Activated CD4-positive, alpha-beta T cell treated with anti-CD3 and anti-CD28 coated beads, Interleukin-2, amount 10 ng/mL, durations not matched to agents 7 days and 5 days (primary cell): ENCODE data around the gene STAT4. TPM values are rescaled to one million over a fixed set of nuclear protein-coding genes. Genes with fewer than 3 reads are reported as not detected.

Experiments used
- CTCF ChIA-PET: fragments of 350-600 bp; sonication (Branson Sonifier 250); formaldehyde crosslinking; loops from one replicate; lab custom pipeline; 2021; ENCODE audit warnings: antibody characterized with exemption; lab: Charles Lee
- POLR2A ChIA-PET: fragments of 350-600 bp; sonication (Branson Sonifier 250); formaldehyde crosslinking; loops from one replicate; lab custom pipeline; 2021; ENCODE audit warnings: antibody characterized with exemption; lab: Charles Lee
- DNase-seq: peaks from one replicate; pipeline ENCODE4 v3.0.0-alpha.2; 2020
- H3K27ac Mint-ChIP-seq: one replicate; pipeline ENCODE4 v1.8.0; 2021; ENCODE audit warnings: mild to moderate bottlenecking, moderate library complexity, mixed read lengths
- H3K27me3 Mint-ChIP-seq: one replicate; pipeline ENCODE4 v1.8.0; 2021; ENCODE audit warnings: mixed read lengths
- H3K36me3 Mint-ChIP-seq: one replicate; pipeline ENCODE4 v1.8.0; 2021; ENCODE audit warnings: low read depth, mixed read lengths
- H3K4me1 Mint-ChIP-seq: one replicate; pipeline ENCODE4 v1.8.0; 2021; ENCODE audit warnings: mixed read lengths
- H3K4me3 Mint-ChIP-seq: one replicate; pipeline ENCODE4 v1.8.0; 2021; ENCODE audit warnings: mild to moderate bottlenecking, moderate library complexity, mixed read lengths
- H3K9me3 Mint-ChIP-seq: one replicate; pipeline ENCODE4 v1.8.0; 2021; ENCODE audit warnings: mixed read lengths
- total RNA-seq, 2 experiments: library from RNA; stranded (reverse); gene quantifications; one replicate each; pipeline ENCODE4 v1.2.3, GENCODE V29; 2021

Gene STAT4
- total RNA-seq, 2 experiments from 2014 or later, result 72.6 to 84.4 TPM

DNA sequence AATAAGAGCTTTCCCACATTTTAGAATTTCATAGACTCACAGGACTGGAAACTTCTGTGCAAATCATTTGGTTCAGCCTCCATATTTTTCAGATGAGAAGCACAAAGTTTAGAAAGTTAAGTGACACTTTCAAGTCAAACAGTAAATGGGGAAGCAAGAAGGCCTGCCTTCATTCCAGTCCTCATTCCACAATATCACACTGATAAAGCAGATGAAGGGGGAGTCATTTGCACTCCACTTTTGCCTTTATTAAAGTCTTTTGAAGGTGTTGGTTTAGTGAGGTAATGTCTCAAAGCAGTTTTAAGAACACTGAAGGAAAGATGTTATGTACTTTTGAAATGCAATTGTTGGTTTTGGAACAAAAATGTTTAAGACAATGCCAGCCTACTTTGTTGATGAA, 32.7 kb upstream of the STAT4 start:
- no peak for DNase-seq
- Mint-ChIP-seq H3K36me3 (no peaks in the 10 kb centered on the region), H3K4me3 (no peak overlapping the region), H3K9me3 (no peaks in the 10 kb centered on the region), H3K27ac (no peak overlapping the region), H3K27me3 (no peaks in the 10 kb centered on the region), H3K4me1 (peaks cover 5% of the 10 kb centered on the region)
- POLR2A ChIA-PET, result no interaction called here
- CTCF ChIA-PET, result interaction anchor here (0.8 to 0.9 kb wide), 3 partner anchors 9 to 131 kb away, joined by 3 read pairs; no protein-coding TSS in a partner anchor

DNA sequence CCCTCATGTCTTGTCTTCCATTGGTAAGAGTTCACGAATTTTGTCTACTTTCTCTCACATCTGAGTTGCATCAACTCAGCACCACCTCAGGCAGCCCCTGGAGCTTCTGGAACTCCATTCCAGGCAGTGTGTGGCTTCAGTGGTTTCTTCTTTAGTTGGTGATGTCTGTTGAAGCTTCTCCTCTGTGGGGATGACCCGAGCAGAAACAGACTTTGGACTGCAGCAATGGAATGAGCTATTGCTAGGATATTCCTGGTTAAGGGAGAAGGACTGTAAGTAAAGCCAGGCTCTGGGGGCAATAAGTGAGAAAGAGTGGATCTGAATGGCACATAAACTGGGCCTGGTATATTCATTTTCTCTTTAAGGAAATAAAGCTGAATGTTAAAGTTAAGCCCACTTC, 32.3 kb upstream of the STAT4 start:
- POLR2A ChIA-PET, result no interaction called here
- H3K4me3 Mint-ChIP-seq, result no peak overlapping the region
- H3K27ac Mint-ChIP-seq, result no peak overlapping the region
- CTCF ChIA-PET, result interaction anchor here (0.8 to 0.9 kb wide), 3 partner anchors 9 to 130 kb away, joined by 3 read pairs; no protein-coding TSS in a partner anchor
- H3K36me3 Mint-ChIP-seq, result no peaks in the 10 kb centered on the region
- H3K27me3 Mint-ChIP-seq, result no peaks in the 10 kb centered on the region
- DNase-seq, result no peak
- H3K4me1 Mint-ChIP-seq, result peaks cover 1% of the 10 kb centered on the region
- H3K9me3 Mint-ChIP-seq, result no peaks in the 10 kb centered on the region

DNA sequence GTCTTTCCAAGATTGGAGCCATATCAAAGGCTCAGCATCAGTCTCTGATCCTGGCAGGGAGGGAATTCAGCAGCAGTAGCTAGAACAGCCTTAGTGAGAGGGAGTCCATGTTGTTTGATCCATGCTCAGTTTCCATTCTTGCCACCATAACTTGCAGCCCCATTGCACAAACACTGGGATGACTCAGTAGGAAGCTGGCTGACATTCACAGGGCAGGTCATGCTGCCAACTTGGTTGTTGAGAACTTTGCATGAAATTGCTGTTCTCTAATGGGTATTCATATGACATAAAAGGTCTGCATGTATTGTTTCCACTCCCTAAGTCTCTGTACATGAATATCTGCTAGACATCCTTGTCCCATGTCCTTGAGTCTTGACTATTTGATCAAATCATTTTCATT, 29.9 kb upstream of the STAT4 start:
- CTCF ChIA-PET, result no interaction called here
- Mint-ChIP-seq H3K4me3 (no peak overlapping the region), H3K4me1 (peaks cover 10% of the 10 kb centered on the region), H3K36me3 (no peaks in the 10 kb centered on the region), H3K9me3 (no peaks in the 10 kb centered on the region), H3K27me3 (no peaks in the 10 kb centered on the region), H3K27ac (no peak overlapping the region)
- POLR2A ChIA-PET, result no interaction called here
- no peak for DNase-seq

DNA sequence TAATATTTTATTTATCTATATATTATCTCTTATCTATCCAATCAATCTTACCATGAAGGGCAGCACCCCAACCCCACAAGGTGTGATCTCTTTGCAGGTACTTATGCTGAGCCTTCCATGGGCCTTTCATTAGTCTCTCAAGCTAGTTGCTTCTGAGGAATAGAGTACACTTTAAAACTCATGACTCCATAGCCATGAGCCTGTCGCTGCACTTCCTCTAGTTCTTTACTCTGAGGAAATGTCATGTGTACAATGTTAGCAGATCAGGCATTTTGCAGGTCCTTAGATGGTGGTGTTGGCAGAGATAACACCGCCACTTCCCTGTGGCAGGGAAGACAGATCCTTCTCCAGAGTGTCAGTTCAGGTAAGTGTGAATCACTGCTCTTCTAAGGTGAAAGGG, 29.5 kb upstream of the STAT4 start:
- H3K4me1 Mint-ChIP-seq, result peaks cover 14% of the 10 kb centered on the region
- no peaks in the 10 kb centered on the region for H3K36me3 Mint-ChIP-seq
- POLR2A ChIA-PET, result no interaction called here
- CTCF ChIA-PET, result interaction anchor here (1.1 kb wide), 1 partner anchor 71 kb away, joined by 3 read pairs; no protein-coding TSS in a partner anchor
- no peak overlapping the region for H3K27ac Mint-ChIP-seq
- no peaks in the 10 kb centered on the region for H3K27me3 Mint-ChIP-seq
- H3K9me3 Mint-ChIP-seq, result no peaks in the 10 kb centered on the region
- no peak for DNase-seq
- no peak overlapping the region for H3K4me3 Mint-ChIP-seq

DNA sequence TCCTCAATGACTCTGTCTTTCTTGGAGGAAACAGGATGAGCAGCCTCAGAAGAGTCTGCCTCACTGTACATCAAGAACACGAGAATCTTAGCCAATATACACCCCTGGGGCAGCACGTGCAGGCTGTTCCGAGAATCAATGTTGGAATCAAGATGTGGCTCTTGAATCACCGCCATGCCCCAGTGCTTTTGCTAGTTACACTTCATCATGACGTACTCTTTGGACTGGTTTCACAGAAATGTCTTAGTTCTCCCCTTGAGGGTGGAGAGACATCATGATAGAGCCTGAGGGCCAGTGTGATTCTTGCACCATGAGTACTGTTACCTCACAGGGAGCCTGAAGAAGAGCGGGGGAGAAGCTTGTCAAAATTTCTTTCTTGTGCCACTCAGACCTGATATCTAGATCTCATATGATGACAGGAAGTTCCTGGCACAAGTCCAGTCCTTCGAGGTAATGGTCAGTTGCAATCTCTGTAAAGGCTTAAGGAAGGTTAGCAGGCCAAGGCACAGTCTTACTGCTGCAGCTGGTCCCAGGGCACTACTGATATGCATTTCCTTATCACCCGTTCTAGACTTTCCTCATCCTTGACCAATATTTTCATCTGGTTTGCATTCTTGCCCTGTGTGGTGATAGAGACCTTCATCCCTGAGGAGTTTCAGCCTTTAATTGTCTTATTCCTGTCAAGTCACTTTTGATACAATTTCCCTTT, 28.2 kb upstream of the STAT4 start:
- POLR2A ChIA-PET, result no interaction called here
- no peak overlapping the region for H3K4me3 Mint-ChIP-seq
- peaks cover 20% of the 10 kb centered on the region for H3K4me1 Mint-ChIP-seq
- CTCF ChIA-PET, result interaction anchor here (0.8 to 1.5 kb wide), 3 partner anchors 14 to 72 kb away, joined by 3 read pairs; no protein-coding TSS in a partner anchor
- H3K36me3 Mint-ChIP-seq, result no peaks in the 10 kb centered on the region
- H3K27ac Mint-ChIP-seq, result no peak overlapping the region
- H3K9me3 Mint-ChIP-seq, result no peaks in the 10 kb centered on the region
- no peaks in the 10 kb centered on the region for H3K27me3 Mint-ChIP-seq
- no peak for DNase-seq

- H3K36me3 Mint-ChIP-seq, result no peaks in the 10 kb centered on the region
- DNase-seq, result no peak
- H3K4me3 Mint-ChIP-seq, result no peak overlapping the region
- CTCF ChIA-PET, result interaction anchor here (0.6 to 1.5 kb wide), 2 partner anchors 40 to 688 kb away, joined by 3 read pairs; no protein-coding TSS in a partner anchor
- POLR2A ChIA-PET, result no interaction called here
- H3K27me3 Mint-ChIP-seq, result no peaks in the 10 kb centered on the region
- H3K4me1 Mint-ChIP-seq, result peaks cover 27% of the 10 kb centered on the region
- H3K9me3 Mint-ChIP-seq, result no peaks in the 10 kb centered on the region
- no peak overlapping the region for H3K27ac Mint-ChIP-seq
Observed at GRCh38 chr2:191177751-191178736, 27.2 kb upstream of the STAT4 start.

DNA sequence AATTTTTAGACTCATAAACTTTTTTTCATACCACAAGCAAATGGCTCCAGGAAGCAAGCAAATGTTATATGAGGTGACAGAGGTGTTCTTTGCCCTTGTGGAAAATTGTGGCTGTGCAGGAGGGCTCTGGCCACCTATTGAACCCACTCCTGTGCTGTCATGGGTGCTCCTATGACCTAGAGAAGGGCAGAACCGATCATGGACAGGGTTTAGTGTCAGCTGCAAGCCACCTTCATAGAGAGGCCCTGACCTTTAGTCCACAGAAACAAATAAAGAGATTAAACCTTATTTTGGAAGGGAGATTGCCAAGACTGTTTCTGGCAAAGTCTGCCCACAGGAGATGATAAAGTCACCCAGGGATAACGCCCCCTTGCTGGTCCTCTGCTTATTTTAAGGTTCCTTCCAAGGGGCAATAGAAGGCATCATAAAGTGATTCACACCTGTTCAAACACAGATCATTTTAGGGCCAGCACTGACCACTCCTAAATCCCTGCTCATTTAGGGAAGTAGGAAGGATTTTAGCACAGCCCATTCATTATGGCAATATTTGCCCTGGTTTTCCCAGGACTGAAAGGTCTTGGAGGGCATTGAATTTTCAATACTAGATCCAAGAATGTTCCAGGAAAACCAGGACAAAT, 26.1 kb upstream of the STAT4 start:
- Mint-ChIP-seq H3K4me1 (peaks cover 34% of the 10 kb centered on the region), H3K36me3 (no peaks in the 10 kb centered on the region), H3K27me3 (no peaks in the 10 kb centered on the region), H3K9me3 (no peaks in the 10 kb centered on the region), H3K27ac (no peak overlapping the region), H3K4me3 (no peak overlapping the region)
- ChIA-PET POLR2A (interaction anchor here (0.6 kb wide), 1 partner anchor 9 kb away, joined by 10 read pairs; no protein-coding TSS in a partner anchor), CTCF (interaction anchor here (1.0 kb wide), 1 partner anchor 21 kb away, joined by 4 read pairs; no protein-coding TSS in a partner anchor)
- no peak for DNase-seq

GRCh38 chr2:191176305-191176704, 25.5 kb upstream of the STAT4 start:
- no peaks in the 10 kb centered on the region for H3K36me3 Mint-ChIP-seq
- ChIA-PET POLR2A (interaction anchor here (0.6 kb wide), 1 partner anchor 9 kb away, joined by 10 read pairs; no protein-coding TSS in a partner anchor), CTCF (interaction anchor here (1.0 kb wide), 1 partner anchor 20 kb away, joined by 4 read pairs; no protein-coding TSS in a partner anchor)
- no peak for DNase-seq
- no peaks in the 10 kb centered on the region for H3K9me3 Mint-ChIP-seq
- no peaks in the 10 kb centered on the region for H3K27me3 Mint-ChIP-seq
- H3K4me1 Mint-ChIP-seq, result peaks cover 38% of the 10 kb centered on the region
- H3K4me3 Mint-ChIP-seq, result no peak overlapping the region
- H3K27ac Mint-ChIP-seq, result no peak overlapping the region

- no peak for DNase-seq
- H3K9me3 Mint-ChIP-seq, result no peaks in the 10 kb centered on the region
- no peaks in the 10 kb centered on the region for H3K27me3 Mint-ChIP-seq
- peaks cover 48% of the 10 kb centered on the region for H3K4me1 Mint-ChIP-seq
- no peaks in the 10 kb centered on the region for H3K36me3 Mint-ChIP-seq
- CTCF ChIA-PET, result interaction anchor here (1.3 to 1.9 kb wide), 3 partner anchors 10 to 16 kb away, joined by 5 to 9 read pairs (median 7); no protein-coding TSS in a partner anchor
- H3K4me3 Mint-ChIP-seq, result no peak overlapping the region
- POLR2A ChIA-PET, result interaction anchor here (0.6 kb wide), 1 partner anchor 162 kb away, joined by 7 read pairs; no protein-coding TSS in a partner anchor
- H3K27ac Mint-ChIP-seq, result no peak overlapping the region
Observed at GRCh38 chr2:191174442-191174841, 23.6 kb upstream of the STAT4 start.

- no peaks in the 10 kb centered on the region for H3K27me3 Mint-ChIP-seq
- no peak for DNase-seq
- H3K36me3 Mint-ChIP-seq, result no peaks in the 10 kb centered on the region
- peaks cover 48% of the 10 kb centered on the region for H3K4me1 Mint-ChIP-seq
- no peak overlapping the region for H3K4me3 Mint-ChIP-seq
- ChIA-PET CTCF (interaction anchor here (0.6 to 1.9 kb wide), 8 partner anchors 8 to 127 kb away, joined by 3 to 9 read pairs (median 4); no protein-coding TSS in a partner anchor), POLR2A (interaction anchor here (0.7 kb wide), 1 partner anchor 35 kb away, joined by 3 read pairs; no protein-coding TSS in a partner anchor)
- no peak overlapping the region for H3K27ac Mint-ChIP-seq
- no peaks in the 10 kb centered on the region for H3K9me3 Mint-ChIP-seq
Observed at GRCh38 chr2:191173206-191173605, 22.4 kb upstream of the STAT4 start.

DNA sequence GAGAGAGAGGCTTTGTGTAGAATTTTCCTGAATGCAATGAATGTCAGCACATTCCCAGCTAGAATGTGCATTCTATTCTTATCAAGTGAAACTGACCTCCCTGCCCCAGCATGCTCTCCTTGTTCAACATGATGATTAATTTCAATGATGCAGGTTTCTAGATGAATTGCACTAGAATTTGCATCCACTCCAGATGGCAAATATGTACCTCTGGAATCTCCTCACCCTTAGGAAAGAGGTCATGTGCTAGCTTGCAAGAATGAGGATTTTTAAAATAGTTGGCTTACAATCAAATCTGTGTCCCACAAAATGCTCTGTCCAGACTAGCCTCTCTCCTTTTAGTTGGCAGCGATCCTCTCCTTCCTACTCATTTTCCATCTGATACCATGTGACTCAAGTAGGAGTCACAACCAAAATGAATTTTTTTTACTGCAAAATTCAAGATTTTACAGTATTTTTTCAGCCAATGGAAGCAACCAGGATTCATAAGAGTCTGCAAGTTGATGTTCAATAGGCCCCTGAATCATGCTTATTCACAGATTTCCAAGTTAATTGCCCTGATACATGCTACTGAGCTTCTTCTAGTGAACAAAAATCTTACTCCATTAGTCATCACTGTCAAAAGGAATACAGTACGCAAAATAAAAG, 21.0 kb upstream of the STAT4 start:
- DNase-seq, result no peak
- POLR2A ChIA-PET, result no interaction called here
- Mint-ChIP-seq H3K27ac (no peak overlapping the region), H3K4me3 (no peak overlapping the region), H3K27me3 (no peaks in the 10 kb centered on the region), H3K36me3 (no peaks in the 10 kb centered on the region), H3K4me1 (peaks cover 51% of the 10 kb centered on the region), H3K9me3 (no peaks in the 10 kb centered on the region)
- CTCF ChIA-PET, result no interaction called here
